WI38 (cell line): ENCODE data around the gene CHD8.
"Not testable (repeated sequence)": the region's sequence is repeated elsewhere in the genome, so short reads cannot be mapped to it uniquely, and the experiment has no call there.

Source experiments
- H3K4me3 ChIP-seq: 2 replicates; pipeline ENCODE4 v1.5.1; 2011; ENCODE audit warnings: low read depth, mild to moderate bottlenecking, control low read depth, low read length
- CTCF ChIP-seq: IDR thresholded peaks from 2 replicates; pipeline ENCODE4 v1.5.1; 2012; ENCODE audit warnings: low read depth, mild to moderate bottlenecking, control low read depth, low read length

CHD8 gene

GRCh38 chr14:21384494-21384851, 71.5 kb downstream of the CHD8 start:
- no peak for TF ChIP-seq CTCF

GRCh38 chr14:21383848-21384493, 72.0 kb downstream of the CHD8 start, which contains the start of gene SUPT16H:
SUPT16H (minus strand) TSS chr14:21384019; CDS start chr14:21383927, 92 bp downstream.
- peak within 1 kb of the TSS; percentile 96 for H3K4me3 ChIP-seq
- TF ChIP-seq CTCF: no peak

More at GRCh38 chr14:21384494-21384851, 71.5 kb downstream of the CHD8 start:
- peak overlapping the region; percentile 96 for H3K4me3 ChIP-seq

GRCh38 chr14:21382886-21383847, 72.8 kb downstream of the CHD8 start:
- H3K4me3 ChIP-seq: peak overlapping the region; percentile 96
- TF ChIP-seq CTCF: no peak

GRCh38 chr14:21382095-21382494, 73.8 kb downstream of the CHD8 start:
- no peak for TF ChIP-seq CTCF
- H3K4me3 ChIP-seq: peak overlapping the region; percentile 96; the same call in 1 of the 2 replicates

- TF ChIP-seq CTCF: no peak
- no peak overlapping the region for H3K4me3 ChIP-seq
These were observed 76.6 kb downstream of the CHD8 start for GRCh38 chr14:21379338-21379737.

GRCh38 chr14:21373980-21374379, 81.9 kb downstream of the CHD8 start:
- no peak overlapping the region for H3K4me3 ChIP-seq
- TF ChIP-seq CTCF: no peak

GRCh38 chr14:21372814-21373213, 83.1 kb downstream of the CHD8 start:
- not testable (repeated sequence) for H3K4me3 ChIP-seq
